ENCODE measurements around the gene KCNMB1. TPM values are rescaled to one million over a fixed set of nuclear protein-coding genes. Genes with fewer than 3 reads are reported as not detected.

KCNMB1 gene
- total RNA-seq, 6 experiments from 2014 or later = not detected

DNA sequence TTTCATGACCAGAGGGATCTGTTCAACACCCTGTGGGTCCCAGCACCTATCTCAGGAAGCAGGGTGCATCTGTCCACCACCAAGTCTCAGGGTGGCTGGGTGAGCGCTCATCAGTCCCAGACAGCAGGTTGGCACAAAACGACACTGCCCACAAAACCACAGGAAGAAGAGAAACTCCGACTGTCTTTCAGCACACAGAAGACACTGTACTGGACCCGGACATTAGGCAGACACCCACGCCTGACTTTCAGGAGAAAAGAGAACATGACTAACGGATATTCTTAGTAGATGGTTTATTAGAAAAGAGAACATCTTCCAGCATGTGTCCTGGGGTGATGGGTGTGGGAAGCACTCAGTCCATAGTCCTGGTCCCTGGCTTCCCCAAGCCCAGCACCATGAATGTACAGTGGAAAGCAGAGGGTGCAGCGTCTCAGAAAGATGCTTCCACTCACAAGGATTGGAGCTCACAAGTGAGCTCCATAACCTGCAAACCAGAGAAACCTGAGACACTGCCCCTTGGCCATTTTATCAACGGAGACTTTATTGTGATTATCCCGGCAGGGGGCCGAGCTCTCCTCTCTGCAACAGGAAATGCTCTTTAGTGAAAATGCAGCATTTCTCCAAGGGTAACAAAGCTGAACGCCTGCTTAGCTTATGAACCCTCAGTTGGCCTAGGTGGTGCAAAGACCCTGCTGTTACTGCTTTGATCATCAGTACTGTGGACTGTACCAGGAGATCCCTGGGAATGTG is 55.8 kb downstream of the KCNMB1 start:
- Mint-ChIP-seq H3K9me3 (0 out of 2 replicates have a peak, but pooled peaks cover 3% of the 10 kb centered on the region), H3K4me1 (ENCODE audit: low read depth) (peaks cover 5% of the 10 kb centered on the region; the same call in 1 of the 2 replicates), H3K36me3 (ENCODE audit: low read depth) (no peaks in the 10 kb centered on the region), H3K27me3 (ENCODE audit: insufficient read depth) (peaks cover 5% of the 10 kb centered on the region), H3K27ac (no peak overlapping the region), H3K4me3 (no peak overlapping the region)
- TF ChIP-seq, protein P1, sequence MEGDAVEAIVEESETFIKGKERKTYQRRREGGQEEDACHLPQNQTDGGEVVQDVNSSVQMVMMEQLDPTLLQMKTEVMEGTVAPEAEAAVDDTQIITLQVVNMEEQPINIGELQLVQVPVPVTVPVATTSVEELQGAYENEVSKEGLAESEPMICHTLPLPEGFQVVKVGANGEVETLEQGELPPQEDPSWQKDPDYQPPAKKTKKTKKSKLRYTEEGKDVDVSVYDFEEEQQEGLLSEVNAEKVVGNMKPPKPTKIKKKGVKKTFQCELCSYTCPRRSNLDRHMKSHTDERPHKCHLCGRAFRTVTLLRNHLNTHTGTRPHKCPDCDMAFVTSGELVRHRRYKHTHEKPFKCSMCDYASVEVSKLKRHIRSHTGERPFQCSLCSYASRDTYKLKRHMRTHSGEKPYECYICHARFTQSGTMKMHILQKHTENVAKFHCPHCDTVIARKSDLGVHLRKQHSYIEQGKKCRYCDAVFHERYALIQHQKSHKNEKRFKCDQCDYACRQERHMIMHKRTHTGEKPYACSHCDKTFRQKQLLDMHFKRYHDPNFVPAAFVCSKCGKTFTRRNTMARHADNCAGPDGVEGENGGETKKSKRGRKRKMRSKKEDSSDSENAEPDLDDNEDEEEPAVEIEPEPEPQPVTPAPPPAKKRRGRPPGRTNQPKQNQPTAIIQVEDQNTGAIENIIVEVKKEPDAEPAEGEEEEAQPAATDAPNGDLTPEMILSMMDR (IDR thresholded peaks at IDR 0.05) = no peak
- no peak for DNase-seq

DNA sequence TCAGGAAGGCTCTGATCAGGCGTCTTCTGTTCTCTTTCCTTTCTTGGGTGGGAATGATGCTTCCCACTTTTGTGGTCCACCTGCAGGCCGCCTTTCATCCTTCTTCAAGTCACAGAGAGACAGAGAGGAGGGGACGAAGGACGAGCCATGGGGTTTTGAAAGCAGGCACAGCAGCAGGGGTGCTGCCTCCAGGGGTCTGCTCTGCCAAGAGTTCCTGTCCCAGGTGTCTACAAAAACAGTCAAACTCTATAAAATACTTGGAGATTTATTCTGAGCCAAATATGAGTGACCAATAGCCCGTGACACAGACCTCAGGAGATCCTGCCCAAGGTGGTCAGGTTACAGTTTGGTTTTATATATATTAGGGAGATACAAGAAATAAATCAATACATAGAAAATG is 57.1 kb downstream of the KCNMB1 start:
- Mint-ChIP-seq H3K4me1 (ENCODE audit: low read depth) (peaks cover 5% of the 10 kb centered on the region; the same call in 1 of the 2 replicates), H3K27me3 (ENCODE audit: insufficient read depth) (no peaks in the 10 kb centered on the region; the same call in 1 of the 2 replicates), H3K9me3 (no peaks in the 10 kb centered on the region), H3K36me3 (ENCODE audit: low read depth) (no peaks in the 10 kb centered on the region), H3K4me3 (no peak overlapping the region), H3K27ac (no peak overlapping the region)
- TF ChIP-seq, protein P1 (IDR thresholded peaks at IDR 0.05) = no peak
- no peak for DNase-seq

DNA sequence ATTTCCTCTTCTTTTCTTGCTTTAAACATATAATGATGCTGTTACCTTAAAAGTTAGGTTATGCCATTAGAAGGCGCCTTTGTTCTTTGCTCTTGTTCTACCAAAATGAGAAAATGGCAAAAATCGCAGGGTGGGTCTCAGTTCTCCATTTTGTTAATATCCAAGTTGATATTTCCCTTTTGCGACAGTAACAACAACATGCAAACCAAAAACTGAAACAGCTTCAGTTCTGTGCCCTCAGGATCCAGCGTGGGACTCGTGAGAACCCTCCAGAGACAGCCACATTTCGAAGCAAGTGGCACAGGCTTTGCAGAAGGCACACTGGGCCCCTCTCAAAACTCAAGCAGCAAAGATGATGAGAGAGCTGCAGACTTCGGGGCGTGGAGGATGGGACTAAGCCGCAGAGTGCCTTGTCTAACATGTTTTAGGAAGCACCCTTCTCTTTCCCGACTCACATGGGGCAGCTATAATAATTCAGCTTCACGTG is 58.6 kb downstream of the KCNMB1 start:
- no peaks in the 10 kb centered on the region for H3K36me3 Mint-ChIP-seq (ENCODE audit: low read depth)
- DNase-seq = no peak
- no peak overlapping the region for H3K4me3 Mint-ChIP-seq
- H3K27ac Mint-ChIP-seq = no peak overlapping the region
- H3K4me1 Mint-ChIP-seq (ENCODE audit: low read depth) = peaks cover 5% of the 10 kb centered on the region; the same call in 1 of the 2 replicates
- H3K9me3 Mint-ChIP-seq = no peaks in the 10 kb centered on the region
- H3K27me3 Mint-ChIP-seq (ENCODE audit: insufficient read depth) = no peaks in the 10 kb centered on the region; the same call in 1 of the 2 replicates
- TF ChIP-seq, protein P1 (IDR thresholded peaks at IDR 0.05) = no peak

DNA sequence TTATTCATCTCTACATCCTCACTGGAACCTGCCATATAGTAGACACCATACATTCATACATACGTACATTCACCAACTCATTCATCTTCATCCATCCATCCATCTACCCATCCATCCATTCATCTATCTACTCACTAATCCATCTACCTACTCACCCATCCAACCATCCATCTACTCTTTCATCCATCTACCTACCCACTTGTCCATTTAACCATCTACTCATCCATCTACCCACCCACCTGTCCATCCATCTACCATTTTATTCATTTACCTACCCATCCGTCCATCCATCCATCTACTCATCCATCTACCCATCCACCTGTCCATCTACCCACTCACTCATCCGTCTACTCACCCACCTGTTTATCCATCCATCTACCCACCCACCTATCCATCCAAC is 59.6 kb downstream of the KCNMB1 start:
- TF ChIP-seq, protein P1 (IDR thresholded peaks at IDR 0.05) = no peak
- Mint-ChIP-seq H3K27ac (no peak overlapping the region), H3K4me1 (ENCODE audit: low read depth) (peaks cover 5% of the 10 kb centered on the region; the same call in 1 of the 2 replicates), H3K4me3 (no peak overlapping the region), H3K27me3 (ENCODE audit: insufficient read depth) (no peaks in the 10 kb centered on the region; the same call in 1 of the 2 replicates), H3K9me3 (no peaks in the 10 kb centered on the region), H3K36me3 (ENCODE audit: low read depth) (no peaks in the 10 kb centered on the region)
- DNase-seq = no peak

DNA sequence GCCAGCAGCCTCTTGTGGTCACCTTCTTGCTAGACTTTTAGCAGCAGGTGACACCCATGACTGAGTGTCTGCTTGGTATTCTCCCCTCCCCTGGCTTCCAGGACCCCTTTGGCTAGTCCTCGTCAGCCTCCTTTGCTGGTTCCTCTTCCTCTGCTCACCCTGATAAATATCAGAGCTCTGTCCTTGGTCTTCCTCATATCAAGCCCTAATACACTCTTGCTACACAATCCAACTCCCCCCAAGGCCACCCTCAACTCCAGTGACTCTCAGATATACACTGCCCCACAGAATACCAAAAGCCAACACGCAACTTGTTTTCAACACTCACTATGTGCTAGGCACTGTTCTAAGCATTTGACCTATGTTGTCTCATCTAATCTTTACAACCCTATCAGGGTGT is 61.3 kb downstream of the KCNMB1 start:
- H3K4me1 Mint-ChIP-seq (ENCODE audit: low read depth) = peaks cover 5% of the 10 kb centered on the region; the same call in 1 of the 2 replicates
- H3K4me3 Mint-ChIP-seq = no peak overlapping the region
- no peak for DNase-seq
- H3K27me3 Mint-ChIP-seq (ENCODE audit: insufficient read depth) = no peaks in the 10 kb centered on the region
- H3K27ac Mint-ChIP-seq = no peak overlapping the region
- TF ChIP-seq, protein P1 (IDR thresholded peaks at IDR 0.05) = no peak
- no peaks in the 10 kb centered on the region for H3K36me3 Mint-ChIP-seq (ENCODE audit: low read depth)
- H3K9me3 Mint-ChIP-seq = no peaks in the 10 kb centered on the region
